H1 (cell line): ENCODE data around the gene IQCK. TPM values are rescaled to one million over a fixed set of nuclear protein-coding genes. Genes with fewer than 3 reads are reported as not detected.

Experiments used
- ATF2 ChIP-seq: IDR thresholded peaks from 2 replicates; pipeline ENCODE4 v1.6.1; 2012; ENCODE audit warnings: low read length, inconsistent platforms
- CHD1 ChIP-seq: IDR thresholded peaks from 2 replicates; pipeline ENCODE4 v1.6.1; 2012; ENCODE audit warnings: low read depth, low read length, improper control_type of control experiment
- KDM4A ChIP-seq: IDR thresholded peaks from one replicate; pipeline ENCODE4 v1.7.1; 2012; ENCODE audit warnings: low read depth, mild to moderate bottlenecking, moderate library complexity, low read length, inconsistent platforms; ENCODE audit not compliant: severe bottlenecking
- POLR2AphosphoS5 ChIP-seq: IDR thresholded peaks from 2 replicates; pipeline ENCODE4 v1.6.1; 2011; ENCODE audit warnings: low read depth, low read length
- RBBP5 ChIP-seq: IDR thresholded peaks from 2 replicates; pipeline ENCODE4 v1.7.1; 2012; ENCODE audit warnings: low read depth, mild to moderate bottlenecking, inconsistent platforms, low read length, moderate library complexity, borderline replicate concordance
- SIRT6 ChIP-seq: IDR thresholded peaks from one replicate; pipeline ENCODE4 v1.7.1; 2012; ENCODE audit warnings: low read length, inconsistent platforms
- polyA plus RNA-seq, 7 experiments: library from polyadenylated mRNA; depleted of rRNA in 3 of 7; stranded (reverse) in 5 of 7; unstranded in 2 of 7; fragments of >200 nt in 5 of 7; fragments of 200-250 nt in 2 of 7; gene quantifications; 1 replicate in 5 of 7; 2 replicates in 1 of 7; 4 replicates in 1 of 7; pipeline versions ENCODE4 v1.2.1 to v1.2.3, GENCODE V29; 2011 to 2013; ENCODE audit warnings: missing spikeins in 2 of 7, mixed read lengths in 2 of 7
- total RNA-seq: library from RNA; stranded (reverse); fragmentation: NEBNext Ultra II Directional; extraction: Animal tissue kit (Norgen Biotek cat#: 25700); gene quantifications from 2 replicates; pipeline ENCODE4 v1.2.1, GENCODE V29; 2021

The IQCK gene
- total and polyA plus RNA-seq, 2 of the 8 experiments (the other 6 are each of a cell fraction or from before 2014, with no cell fraction given), result 6.2 to 9.3 TPM

GRCh38 chr16:19898166-19898565, 180.1 kb downstream of the IQCK start (continued):
- TF ChIP-seq ATF2, result no peak
- no peak for TF ChIP-seq KDM4A
- no peak for TF ChIP-seq CHD1
- no peak for TF ChIP-seq SIRT6
- no peak for TF ChIP-seq RBBP5
- TF ChIP-seq POLR2AphosphoS5, result no peak
- TF ChIP-seq, all 59 proteins: peak for 0
